Measurements from ENCODE around the gene ATG4D. TPM values are rescaled to one million over a fixed set of nuclear protein-coding genes. Genes with fewer than 3 reads are reported as not detected.
A peak's percentile ranks its signal among the peaks of the same experiment; 100 is the strongest.

The ATG4D gene
- total RNA-seq, 3 donors from 2014 or later: 13.1 to 18.0 (median 16.1) TPM

DNA sequence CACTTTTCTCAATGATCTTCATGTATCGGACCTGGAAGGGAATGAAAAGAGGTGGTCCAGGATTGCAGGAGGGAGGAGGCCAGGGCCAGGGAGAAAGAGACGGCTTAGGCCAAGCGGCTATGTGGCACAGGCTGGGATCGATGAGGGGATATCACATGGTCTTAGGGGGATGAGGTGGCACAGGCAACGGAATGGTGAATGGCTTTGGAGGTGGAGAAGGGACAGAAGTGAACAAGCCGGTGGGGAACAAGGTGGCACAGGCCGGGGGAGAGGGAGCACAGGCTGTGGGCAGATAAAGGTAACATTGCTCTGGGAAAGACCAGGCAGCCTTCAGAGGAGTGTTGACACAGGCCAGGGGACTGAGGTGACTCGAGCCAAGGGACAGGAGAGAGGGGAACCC lies 30.8 kb downstream of the ATG4D start:
- H3K36me3 ChIP-seq: no peaks in the 10 kb centered on the region
- H3K4me1 ChIP-seq: no peaks in the 10 kb centered on the region
- TF ChIP-seq, protein P1, sequence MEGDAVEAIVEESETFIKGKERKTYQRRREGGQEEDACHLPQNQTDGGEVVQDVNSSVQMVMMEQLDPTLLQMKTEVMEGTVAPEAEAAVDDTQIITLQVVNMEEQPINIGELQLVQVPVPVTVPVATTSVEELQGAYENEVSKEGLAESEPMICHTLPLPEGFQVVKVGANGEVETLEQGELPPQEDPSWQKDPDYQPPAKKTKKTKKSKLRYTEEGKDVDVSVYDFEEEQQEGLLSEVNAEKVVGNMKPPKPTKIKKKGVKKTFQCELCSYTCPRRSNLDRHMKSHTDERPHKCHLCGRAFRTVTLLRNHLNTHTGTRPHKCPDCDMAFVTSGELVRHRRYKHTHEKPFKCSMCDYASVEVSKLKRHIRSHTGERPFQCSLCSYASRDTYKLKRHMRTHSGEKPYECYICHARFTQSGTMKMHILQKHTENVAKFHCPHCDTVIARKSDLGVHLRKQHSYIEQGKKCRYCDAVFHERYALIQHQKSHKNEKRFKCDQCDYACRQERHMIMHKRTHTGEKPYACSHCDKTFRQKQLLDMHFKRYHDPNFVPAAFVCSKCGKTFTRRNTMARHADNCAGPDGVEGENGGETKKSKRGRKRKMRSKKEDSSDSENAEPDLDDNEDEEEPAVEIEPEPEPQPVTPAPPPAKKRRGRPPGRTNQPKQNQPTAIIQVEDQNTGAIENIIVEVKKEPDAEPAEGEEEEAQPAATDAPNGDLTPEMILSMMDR (IDR thresholded peaks at IDR 0.05): no peak
- no peak for TF ChIP-seq POLR2AphosphoS5 (IDR thresholded peaks at IDR 0.05)
- no peak for TF ChIP-seq POLR2A (IDR thresholded peaks at IDR 0.05)
- H3K4me3 ChIP-seq: no peak overlapping the region
- H3K27me3 ChIP-seq: no peaks in the 10 kb centered on the region
- H3K27ac ChIP-seq: no peak overlapping the region
- no peaks in the 10 kb centered on the region for H3K9me3 ChIP-seq
- no peak for DNase-seq (ENCODE audit: low spot score in 2 of 2)
- intact Hi-C loops (cut with DNase I; ENCODE audit: low total_unique reads): no loop called here

DNA sequence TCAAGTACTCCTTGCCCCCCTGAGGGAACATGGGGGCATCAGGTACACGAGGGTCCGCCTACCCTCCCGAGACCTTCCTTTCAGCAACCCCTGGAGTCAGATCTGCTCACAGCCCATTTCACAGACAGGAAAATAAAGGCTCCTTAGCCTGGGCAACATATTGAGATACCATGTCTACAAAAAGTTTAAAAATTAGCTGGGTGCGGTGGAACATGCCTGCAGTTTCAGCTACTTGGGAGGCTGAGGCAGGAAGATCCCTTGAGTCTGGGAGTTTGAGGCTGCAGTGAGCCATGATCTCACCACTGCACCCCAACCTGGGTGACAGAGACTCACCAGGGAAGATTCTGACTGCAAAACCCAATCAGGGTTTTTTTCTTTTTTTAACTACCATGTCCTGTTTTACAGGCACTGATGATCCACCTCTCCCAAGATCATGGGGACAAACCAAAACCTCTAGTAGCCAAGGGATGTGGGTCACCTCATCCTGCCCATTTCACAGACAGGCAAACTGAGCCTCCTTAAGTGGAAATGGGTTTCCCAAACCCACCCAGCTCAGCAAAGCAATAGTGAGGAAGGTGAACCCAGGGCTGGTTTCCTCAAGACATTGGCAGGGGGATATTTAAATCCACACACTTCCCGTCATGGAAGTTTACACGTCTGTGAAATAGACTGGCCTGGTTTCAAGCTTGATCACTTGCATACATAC lies 31.5 kb downstream of the ATG4D start:
- Histone ChIP-seq H3K4me3 (no peak overlapping the region), H3K36me3 (no peaks in the 10 kb centered on the region), H3K27ac (no peak overlapping the region), H3K9me3 (no peaks in the 10 kb centered on the region), H3K27me3 (no peaks in the 10 kb centered on the region), H3K4me1 (no peaks in the 10 kb centered on the region)
- no peak for TF ChIP-seq POLR2AphosphoS5 (IDR thresholded peaks at IDR 0.05)
- TF ChIP-seq, protein P1 (IDR thresholded peaks at IDR 0.05): no peak
- TF ChIP-seq POLR2A (IDR thresholded peaks at IDR 0.05): no peak
- no peak for DNase-seq (ENCODE audit: low spot score in 2 of 2)
- intact Hi-C loops (cut with DNase I; ENCODE audit: low total_unique reads): no loop called here

DNA sequence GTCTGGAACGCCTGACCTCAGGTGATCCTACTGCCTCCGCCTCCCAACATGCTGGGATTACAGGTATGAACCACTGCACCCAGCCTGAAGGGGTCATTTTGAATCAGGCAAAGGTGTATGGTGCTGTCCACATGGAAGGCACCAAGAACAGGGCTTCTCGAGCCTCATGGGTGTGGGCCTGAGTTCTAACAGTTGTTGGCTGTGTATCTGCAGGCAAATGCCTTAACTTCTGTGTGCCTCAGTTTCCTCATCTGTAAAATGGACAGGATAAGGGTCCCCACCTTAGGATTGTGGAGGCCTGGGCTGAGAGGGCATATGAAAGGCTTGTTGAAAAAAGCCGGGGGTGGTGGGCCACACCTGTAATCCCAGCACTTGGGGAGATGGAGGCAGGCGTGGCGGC lies 34.2 kb downstream of the ATG4D start:
- no peak for DNase-seq (ENCODE audit: low spot score in 2 of 2)
- Histone ChIP-seq H3K4me3 (no peak overlapping the region), H3K9me3 (no peaks in the 10 kb centered on the region), H3K4me1 (no peaks in the 10 kb centered on the region), H3K27ac (no peak overlapping the region), H3K27me3 (no peaks in the 10 kb centered on the region), H3K36me3 (no peaks in the 10 kb centered on the region)
- TF ChIP-seq POLR2A (IDR thresholded peaks at IDR 0.05): no peak
- TF ChIP-seq, protein P1 (IDR thresholded peaks at IDR 0.05): no peak
- no peak for TF ChIP-seq POLR2AphosphoS5 (IDR thresholded peaks at IDR 0.05)
- intact Hi-C loops (cut with DNase I; ENCODE audit: low total_unique reads): no loop called here

- peak overlapping the region in 1 of 2 donors; percentile 19 for H3K27ac ChIP-seq
- no peaks in the 10 kb centered on the region for H3K27me3 ChIP-seq
Observed at GRCh38 chr19:10580979-10581631, 37.4 kb downstream of the ATG4D start.

More at GRCh38 chr19:10580979-10581631, 37.4 kb downstream of the ATG4D start:
- intact Hi-C loops (cut with DNase I; ENCODE audit: low total_unique reads): loop anchor here (5.0 kb wide), 1 partner anchor 71 kb away; the partner anchor contains the start of gene ILF3
- DNase-seq (ENCODE audit: low spot score in 2 of 2): peak; percentile 87 to 90
- TF ChIP-seq, protein P1 (IDR thresholded peaks at IDR 0.05): peak; percentile 100
- TF ChIP-seq POLR2AphosphoS5 (IDR thresholded peaks at IDR 0.05): peak; percentile 34 to 72 (median 49)
- no peak for TF ChIP-seq POLR2A (IDR thresholded peaks at IDR 0.05)
- Histone ChIP-seq H3K36me3 (no peaks in the 10 kb centered on the region), H3K4me3 (peak overlapping the region in 1 of 3 donors; percentile 6), H3K9me3 (no peaks in the 10 kb centered on the region), H3K4me1 (no peaks in the 10 kb centered on the region)
